GM12878 (cell line): ENCODE data around the gene TNFRSF14.

ENCODE experiments used
- BRCA1 ChIP-seq: IDR thresholded peaks from 2 replicates; pipeline ENCODE4 v1.6.1; 2011; ENCODE audit warnings: low read depth, low read length, improper control_type of control experiment
- CEBPZ ChIP-seq: fragments of 150-350 bp; IDR thresholded peaks from 2 replicates; pipeline ENCODE4 v1.6.1; 2016; ENCODE audit warnings: low read depth, low read length
- CTCF ChIP-seq, 3 experiments: IDR thresholded peaks in 2 of 3; conservative IDR thresholded peaks in 1 of 3; 2 replicates each; pipeline ENCODE4 v1.5.1; 2011; ENCODE audit warnings: low read depth in 3 of 3, low read length in 3 of 3, mild to moderate bottlenecking in 3 of 3, control low read depth in 2 of 3, moderate library complexity in 2 of 3, inconsistent platforms in 1 of 3, mixed read lengths in 1 of 3; ENCODE audit not compliant: control insufficient read depth in 2 of 3, insufficient read depth in 1 of 3; ENCODE audit errors: extremely low read depth in 1 of 3
- EGR1 ChIP-seq, 2 experiments: IDR thresholded peaks; 1 replicate in 1 of 2; 2 replicates in 1 of 2; pipeline ENCODE4 v1.6.1; 2011 to 2012; ENCODE audit warnings: low read depth in 2 of 2, low read length in 2 of 2, borderline replicate concordance in 1 of 2, mild to moderate bottlenecking in 1 of 2, moderate library complexity in 1 of 2
- ETV6 ChIP-seq, 2 experiments: fragments of 450-650 bp in 1 of 2; IDR thresholded peaks in 1 of 2; conservative IDR thresholded peaks in 1 of 2; 2 replicates each; pipeline ENCODE4 v1.6.1; 2014; ENCODE audit warnings: antibody characterized with exemption in 1 of 2, borderline replicate concordance in 1 of 2, low read depth in 1 of 2, mild to moderate bottlenecking in 1 of 2, moderate library complexity in 1 of 2
- EZH2 ChIP-seq: IDR thresholded peaks from 2 replicates; pipeline ENCODE4 v1.6.1; 2012; ENCODE audit warnings: low read depth, mild to moderate bottlenecking, control low read depth, inconsistent platforms, low read length, borderline replicate concordance; ENCODE audit not compliant: control insufficient read depth
- KDM1A ChIP-seq: fragments of 200-600 bp; sonication (generic); IDR thresholded peaks from 2 replicates; pipeline ENCODE4 v1.6.1; 2016; ENCODE audit warnings: borderline replicate concordance
- PBX3 ChIP-seq: IDR thresholded peaks from 2 replicates; pipeline ENCODE4 v1.6.1; 2011; ENCODE audit warnings: mild to moderate bottlenecking, low read depth, low read length, moderate library complexity; ENCODE audit not compliant: insufficient replicate concordance
- TAF1 ChIP-seq: IDR thresholded peaks from 2 replicates; pipeline ENCODE4 v1.6.1; 2011; ENCODE audit warnings: mild to moderate bottlenecking, low read depth, low read length, borderline replicate concordance
- TARDBP ChIP-seq: IDR thresholded peaks from 2 replicates; pipeline ENCODE4 v1.6.1; 2016; ENCODE audit warnings: borderline replicate concordance
- ZBTB33 ChIP-seq: fragments of 450-650 bp; IDR thresholded peaks from 2 replicates; pipeline ENCODE4 v1.6.1; 2017; ENCODE audit warnings: mild to moderate bottlenecking
- ZZZ3 ChIP-seq: IDR thresholded peaks from 2 replicates; pipeline ENCODE4 v1.6.1; 2011; ENCODE audit warnings: low read depth; ENCODE audit not compliant: control insufficient read depth, insufficient read length

GRCh38 chr1:2604844-2605508, 48.8 kb downstream of the TNFRSF14 start:
- TF ChIP-seq PBX3 (no peak), ZZZ3 (no peak), TAF1 (no peak), TARDBP (no peak), CTCF (IDR thresholded peaks at IDR 0.05 in 2 of 3, conservative IDR thresholded peaks at IDR 0.05 in 1 of 3; ENCODE audit: control insufficient read depth in 2 of 3, extremely low read depth in 1 of 3, insufficient read depth in 1 of 3, low read depth in 3 of 3, low read length in 3 of 3) (no peak), EGR1 (IDR thresholded peaks at IDR 0.05; ENCODE audit: borderline replicate concordance in 1 of 2, low read depth in 2 of 2, low read length in 2 of 2) (no peak), CEBPZ (no peak), BRCA1 (no peak), KDM1A (no peak), EZH2 (no peak), ZBTB33 (no peak), ETV6 (conservative IDR thresholded peaks at IDR 0.05 in 1 of 2, IDR thresholded peaks at IDR 0.05 in 1 of 2; ENCODE audit: borderline replicate concordance in 1 of 2, low read depth in 1 of 2) (no peak)
